ENCODE results near the gene KLHL36. TPM values are rescaled to one million over a fixed set of nuclear protein-coding genes. Genes with fewer than 3 reads are reported as not detected.

Gene KLHL36
- total RNA-seq, 1 experiment from 2014 or later: 36.7 TPM

- Histone ChIP-seq H2BK12ac (ENCODE audit: insufficient read length, low read depth, low read length) (no peak overlapping the region), H3K4me1 (ENCODE audit: insufficient read depth, low read length) (no peaks in the 10 kb centered on the region; the same call in 1 of the 2 replicates), H3K23ac (ENCODE audit: insufficient read length, low read depth, low read length) (no peak overlapping the region), H3K18ac (ENCODE audit: insufficient read length, low read depth, low read length) (no peak overlapping the region), H3K23me2 (ENCODE audit: insufficient read length, low read depth, low read length, poor library complexity, severe bottlenecking) (no peaks in the 10 kb centered on the region), H3K9me3 (ENCODE audit: control insufficient read depth, low read depth, low read length) (no peaks in the 10 kb centered on the region), H3K4me2 (ENCODE audit: insufficient read depth, insufficient read length, low read length) (peak overlapping the region; percentile 23), H4K5ac (ENCODE audit: insufficient read length, low read depth, low read length) (no peak overlapping the region), H2AFZ (ENCODE audit: low read length) (no peak overlapping the region), H2BK15ac (ENCODE audit: low read depth, low read length) (no peak overlapping the region), H3K79me2 (ENCODE audit: insufficient read depth, low read length) (no peaks in the 10 kb centered on the region), H3K79me1 (ENCODE audit: insufficient read depth, low read depth, low read length, poor library complexity, severe bottlenecking) (no peaks in the 10 kb centered on the region), H3K56ac (ENCODE audit: insufficient read length, low read depth, low read length) (no peak overlapping the region), H4K91ac (ENCODE audit: insufficient read length, low read depth, low read length) (no peak overlapping the region), H4K8ac (replicated peaks; ENCODE audit: insufficient read length, low read depth, low read length) (no peak overlapping the region), H2BK5ac (ENCODE audit: insufficient read length, low read length) (no peak overlapping the region), H2BK20ac (ENCODE audit: low read depth, low read length, poor library complexity, severe bottlenecking) (no peak overlapping the region), H4K20me1 (ENCODE audit: control insufficient read depth, insufficient read depth, insufficient read length) (peaks cover 2% of the 10 kb centered on the region), H3K27me3 (ENCODE audit: insufficient read depth, low read length) (no peaks in the 10 kb centered on the region), H3K9ac (ENCODE audit: extremely low read depth, insufficient read length, low read length) (no peak overlapping the region), H2AK5ac (ENCODE audit: insufficient read length, low read length) (no peak overlapping the region), H3K4ac (ENCODE audit: low read depth, low read length) (no peak overlapping the region), H3K14ac (ENCODE audit: insufficient read depth, low read length) (no peak overlapping the region), H2BK120ac (ENCODE audit: low read depth, low read length, poor library complexity, severe bottlenecking) (no peak overlapping the region), H3K27ac (ENCODE audit: insufficient read length, low read depth, low read length) (no peak overlapping the region), H3T11ph (ENCODE audit: low read length) (no peak overlapping the region)
- TF ChIP-seq CTCF (conservative IDR thresholded peaks at IDR 0.05): no peak
- Mint-ChIP-seq H3K4me1 (peaks cover 20 to 27% of the 10 kb centered on the region in 2 experiments), H3K4me3 (peak overlapping the region in 1 of 2 experiments; percentile 3; a peak in 2 of 5 replicates), H3K9me3 (peaks cover 8 to 9% of the 10 kb centered on the region in 2 experiments; a peak in 3 of 5 replicates), H3K27ac (peak overlapping the region in 2 of 3 experiments; percentile 12 to 72; a peak in 3 of 7 replicates), H3K36me3 (ENCODE audit: insufficient read depth in 1 of 3, low read depth in 3 of 3) (peaks cover 0 to 5% (median 0%) of the 10 kb centered on the region in 3 experiments; a peak in 2 of 7 replicates), H3K27me3 (ENCODE audit: low read depth) (peaks cover 27% of the 10 kb centered on the region)
- no CpG with 5 or more reads among the region's 4 CpGs for WGBS (ENCODE audit: extremely low coverage, insufficient read length, low lambda C conversion rate)
- no peak for DNase-seq
Measured at GRCh38 chr16:84684592-84684965, 36.3 kb downstream of the KLHL36 start.
